Ascending aorta (tissue), 2 donors: ENCODE data around the gene SLC25A13. TPM values are rescaled to one million over a fixed set of nuclear protein-coding genes. Genes with fewer than 3 reads are reported as not detected.

Experiments used
- DNase-seq, 2 donors: peaks; one replicate each; pipeline ENCODE4 v3.0.0-alpha.2; 2019; ENCODE audit warnings: low spot score in 2 of 2
- H3K27ac ChIP-seq, 2 donors: fragments of 200-600 bp; sonication (generic); one replicate each; pipeline ENCODE4 v1.5.1; 2016 to 2017; ENCODE audit warnings: mild to moderate bottlenecking in 1 of 2
- H3K27me3 ChIP-seq: fragments of 200-600 bp; sonication (generic); one replicate; pipeline ENCODE4 v1.5.1; 2017
- H3K36me3 ChIP-seq, 2 donors: fragments of 200-600 bp; sonication (generic); one replicate each; pipeline ENCODE4 v1.5.1; 2016
- H3K4me1 ChIP-seq, 2 donors: fragments of 200-600 bp; sonication (generic); one replicate each; pipeline ENCODE4 v1.5.1; 2016 to 2017; ENCODE audit warnings: mild to moderate bottlenecking in 1 of 2
- H3K4me3 ChIP-seq, 2 donors: fragments of 200-600 bp; sonication (generic); one replicate each; pipeline ENCODE4 v1.5.1; 2016 to 2017; ENCODE audit warnings: mild to moderate bottlenecking in 1 of 2
- H3K9me3 ChIP-seq, 2 donors: fragments of 200-600 bp; sonication (generic); one replicate each; pipeline ENCODE4 v1.5.1; 2016
- CTCF ChIP-seq, 3 experiments: fragments of 200-600 bp in 2 of 3; fragments of 450-650 bp in 1 of 3; sonication (generic) in 2 of 3; IDR thresholded peaks; one replicate each; pipeline ENCODE4 v1.5.1; 2016 to 2019; ENCODE audit warnings: antibody characterized with exemption in 3 of 3, mild to moderate bottlenecking in 1 of 3, moderate library complexity in 1 of 3
- intact Hi-C: fragments of 100-400 bp; cut with DNase I; formaldehyde crosslinking; loops from one replicate; pipeline ENCODE4 v1.15.1; 2023
- total RNA-seq: library from RNA; depleted of rRNA; stranded (reverse); fragments of >200 nt; gene quantifications from one replicate; pipeline ENCODE4 v1.1.0, GENCODE V29; 2016

Gene SLC25A13
- total RNA-seq, 1 donor from 2014 or later, result 5.6 TPM

DNA sequence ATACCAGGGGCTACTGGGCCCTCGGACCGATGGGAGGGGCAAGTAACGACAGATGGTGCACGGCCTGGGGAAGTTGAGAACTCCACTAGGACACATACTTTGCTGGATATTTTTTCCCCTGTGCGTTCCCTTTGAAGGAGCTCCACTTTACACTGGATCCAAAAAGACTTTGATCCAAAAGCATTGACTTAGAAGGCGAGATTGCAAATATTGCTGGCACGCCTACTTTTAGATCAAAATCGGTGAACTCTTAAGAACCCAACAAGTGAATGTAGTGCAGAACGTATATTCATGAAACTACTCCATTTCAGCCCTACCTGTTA, 436 bp upstream of the SLC25A13 start:
- Histone ChIP-seq H3K4me1 (peaks cover 6 to 16% of the 10 kb centered on the region in 2 donors), H3K27me3 (no peaks in the 10 kb centered on the region), H3K36me3 (no peaks in the 10 kb centered on the region), H3K9me3 (no peaks in the 10 kb centered on the region), H3K27ac (peak overlapping the region; percentile 93), H3K4me3 (peak overlapping the region; percentile 68 to 85)
- DNase-seq, result no peak
- no peak for TF ChIP-seq CTCF (IDR thresholded peaks at IDR 0.05)
- intact Hi-C loops, result loop anchor here (10.0 kb wide), 1 partner anchor 702 kb away; the partner anchor contains the start of gene DLX5

DNA sequence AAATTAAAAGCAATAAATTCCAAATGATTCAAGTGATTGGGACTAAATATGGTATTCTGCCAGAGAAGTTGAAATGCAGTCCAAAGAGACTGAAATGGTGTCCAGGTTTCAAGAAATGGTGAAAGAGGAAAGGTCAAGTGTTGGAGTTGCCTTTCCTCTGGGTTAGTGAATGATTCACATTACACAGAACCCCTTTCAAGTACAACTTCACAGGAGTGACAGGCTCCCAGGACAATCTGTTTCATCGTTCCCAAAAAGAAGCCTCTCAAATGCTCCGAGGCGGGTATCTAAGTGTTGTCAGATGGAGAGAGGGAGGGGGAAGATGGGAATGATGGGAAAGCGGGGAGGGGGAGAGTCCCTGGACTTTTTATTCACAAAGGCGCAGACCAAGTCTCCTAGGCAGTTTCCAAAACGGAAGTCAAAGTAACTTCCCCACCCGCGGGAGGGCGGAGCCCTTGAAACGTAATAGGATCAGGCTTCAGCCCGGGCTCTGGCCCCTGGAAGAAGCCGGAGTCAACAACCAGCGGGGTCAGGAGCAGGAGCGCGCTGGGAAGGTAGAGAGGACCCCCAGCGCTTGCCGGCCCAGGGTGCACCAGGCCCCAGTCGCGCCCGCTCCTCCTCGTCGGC, 754 bp downstream of the SLC25A13 start:
- DNase-seq, result peak; percentile 45 to 90
- Histone ChIP-seq H3K36me3 (no peaks in the 10 kb centered on the region), H3K4me3 (peak overlapping the region; percentile 68 to 85), H3K4me1 (peaks cover 6 to 16% of the 10 kb centered on the region in 2 donors), H3K27me3 (no peaks in the 10 kb centered on the region), H3K27ac (peak overlapping the region; percentile 93), H3K9me3 (no peaks in the 10 kb centered on the region)
- TF ChIP-seq CTCF (IDR thresholded peaks at IDR 0.05), result no peak
- intact Hi-C loops, result loop anchor here (10.0 kb wide), 1 partner anchor 704 kb away; the partner anchor contains the start of gene DLX5

GRCh38 chr7:96320442-96320841, 1.5 kb downstream of the SLC25A13 start:
- Histone ChIP-seq H3K36me3 (no peaks in the 10 kb centered on the region), H3K27me3 (no peaks in the 10 kb centered on the region), H3K4me1 (peaks cover 6 to 17% of the 10 kb centered on the region in 2 donors), H3K27ac (peak overlapping the region; percentile 93), H3K4me3 (peak overlapping the region; percentile 68 to 85), H3K9me3 (no peaks in the 10 kb centered on the region)
- DNase-seq, result no peak
- no peak for TF ChIP-seq CTCF (IDR thresholded peaks at IDR 0.05)
- intact Hi-C loops, result loop anchor here (10.0 kb wide), 1 partner anchor 704 kb away; the partner anchor contains the start of gene DLX5

- DNase-seq, result no peak
- no peak overlapping the region for H3K4me3 ChIP-seq
- H3K27ac ChIP-seq, result no peak overlapping the region
- H3K9me3 ChIP-seq, result no peaks in the 10 kb centered on the region
- no peak for TF ChIP-seq CTCF (IDR thresholded peaks at IDR 0.05)
- no peaks in the 10 kb centered on the region for H3K27me3 ChIP-seq
- intact Hi-C loops, result no loop called here
- no peaks in the 10 kb centered on the region for H3K36me3 ChIP-seq
- peaks cover 6 to 22% of the 10 kb centered on the region in 2 donors for H3K4me1 ChIP-seq
Measured at GRCh38 chr7:96319439-96319838, 2.5 kb downstream of the SLC25A13 start.

- no peak for TF ChIP-seq CTCF (IDR thresholded peaks at IDR 0.05)
- Histone ChIP-seq H3K9me3 (no peaks in the 10 kb centered on the region), H3K4me1 (peaks cover 6 to 22% of the 10 kb centered on the region in 2 donors), H3K27me3 (no peaks in the 10 kb centered on the region), H3K27ac (no peak overlapping the region), H3K4me3 (no peak overlapping the region), H3K36me3 (no peaks in the 10 kb centered on the region)
- no peak for DNase-seq
- intact Hi-C loops, result no loop called here
Measured at GRCh38 chr7:96316949-96317348, 4.9 kb downstream of the SLC25A13 start.
